Activated CD8-positive, alpha-beta memory T cell treated with anti-CD3 and anti-CD28 coated beads, Interleukin-2, amount 50 U/mL, for 48 hours (primary cell): ENCODE measurements around the gene GLIPR1L2.
"Not testable (repeated sequence)": the region's sequence is repeated elsewhere in the genome, so short reads cannot be mapped to it uniquely, and the experiment has no call there.

Source experiments
- DNase-seq: peaks from one replicate; pipeline ENCODE4 v3.0.0-alpha.2; 2020

The GLIPR1L2 gene

DNA sequence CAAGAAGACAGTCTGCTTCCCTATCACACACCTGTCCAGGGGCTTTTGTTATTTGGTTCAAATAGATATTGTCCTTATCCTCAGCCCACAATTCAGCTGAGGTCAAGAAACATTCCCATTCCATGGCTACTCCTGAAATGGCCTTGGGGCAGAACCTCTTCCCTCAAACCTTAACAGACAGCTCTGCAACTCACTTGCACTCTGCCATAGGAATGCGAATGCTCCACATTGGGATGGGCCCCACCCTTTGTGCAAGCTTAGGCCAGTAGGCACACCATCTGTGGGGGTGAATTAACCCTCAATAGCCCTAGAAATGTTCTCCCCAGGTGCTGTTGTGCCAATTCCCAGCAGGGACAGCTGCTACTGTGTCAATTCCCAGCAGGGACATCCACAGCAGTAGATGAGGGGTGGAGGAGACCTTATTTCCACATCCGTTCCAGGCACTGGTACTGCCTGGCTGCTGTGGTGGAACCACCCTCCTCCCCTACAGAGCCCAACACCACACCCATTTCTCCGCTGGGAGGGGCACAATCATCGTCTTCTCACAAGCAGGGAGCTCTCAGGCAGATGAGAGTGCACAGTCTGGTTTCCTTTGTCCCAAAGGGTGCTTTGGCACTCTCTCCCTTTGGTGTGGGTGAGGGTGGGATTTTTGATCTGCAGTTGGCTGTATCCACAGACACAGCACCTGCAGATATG, 47.3 kb downstream of the GLIPR1L2 start:
- DNase-seq, result no peak

GRCh38 chr12:75439048-75439447, 48.2 kb downstream of the GLIPR1L2 start:
- no peak for DNase-seq

DNA sequence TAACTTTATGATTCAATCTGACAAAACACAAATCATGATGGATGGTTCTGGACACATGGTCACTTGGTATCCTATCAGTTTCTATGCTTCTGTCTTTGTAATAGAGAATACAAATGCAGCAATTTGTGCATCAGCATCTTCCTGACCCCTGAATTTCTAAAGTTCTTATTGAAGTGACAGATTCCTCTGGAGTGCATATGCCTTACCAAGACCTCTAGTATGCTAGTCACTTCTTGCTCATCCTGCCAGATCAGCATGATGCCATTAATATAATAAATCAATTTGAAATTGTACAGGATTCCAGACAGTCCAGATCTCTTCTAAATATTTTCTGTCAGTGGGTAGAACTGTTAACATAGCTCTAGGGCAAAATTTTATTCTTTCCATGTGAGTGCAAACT, 49.0 kb downstream of the GLIPR1L2 start:
- DNase-seq, result no peak

- DNase-seq, result not testable (repeated sequence)
These were observed 51.0 kb downstream of the GLIPR1L2 start for GRCh38 chr12:75441687-75442449.

- not testable (repeated sequence) for DNase-seq
These were observed 51.6 kb downstream of the GLIPR1L2 start for GRCh38 chr12:75442454-75442853.

GRCh38 chr12:75443709-75444108, 52.8 kb downstream of the GLIPR1L2 start:
- no peak for DNase-seq

DNA sequence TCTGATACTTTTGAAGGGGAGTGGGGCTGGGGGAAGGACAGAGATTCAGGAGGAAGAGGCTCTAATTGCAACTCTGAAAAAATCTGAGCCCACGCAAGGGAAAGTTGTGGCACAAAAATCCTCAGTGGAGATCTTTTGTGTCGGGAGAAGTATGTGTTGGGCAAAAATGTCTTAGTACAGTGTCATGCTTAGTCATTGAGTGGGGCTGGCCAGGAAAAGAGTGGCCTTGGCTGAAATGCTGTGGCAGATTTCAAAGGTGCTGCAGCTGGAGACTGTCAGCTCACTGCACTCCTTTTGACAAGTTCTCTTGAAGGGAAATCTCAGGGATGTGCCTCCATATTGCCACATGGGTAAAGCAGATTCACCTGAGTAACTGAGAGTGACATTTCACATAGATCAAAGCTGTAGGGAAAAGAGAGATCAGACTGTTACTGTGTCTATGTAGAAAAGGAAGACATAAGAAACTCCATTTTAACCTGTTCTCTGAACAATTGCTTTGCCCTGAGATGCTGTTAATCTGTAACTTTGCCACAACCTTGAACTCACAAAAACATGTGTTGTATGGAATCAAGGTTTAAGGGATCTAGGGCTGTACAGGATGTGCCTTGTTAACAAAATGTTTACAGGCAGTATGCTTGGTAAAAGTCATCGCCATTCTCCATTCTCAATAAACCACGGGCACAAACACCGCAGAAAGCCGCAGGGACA, 53.7 kb downstream of the GLIPR1L2 start:
- DNase-seq, result no peak

DNA sequence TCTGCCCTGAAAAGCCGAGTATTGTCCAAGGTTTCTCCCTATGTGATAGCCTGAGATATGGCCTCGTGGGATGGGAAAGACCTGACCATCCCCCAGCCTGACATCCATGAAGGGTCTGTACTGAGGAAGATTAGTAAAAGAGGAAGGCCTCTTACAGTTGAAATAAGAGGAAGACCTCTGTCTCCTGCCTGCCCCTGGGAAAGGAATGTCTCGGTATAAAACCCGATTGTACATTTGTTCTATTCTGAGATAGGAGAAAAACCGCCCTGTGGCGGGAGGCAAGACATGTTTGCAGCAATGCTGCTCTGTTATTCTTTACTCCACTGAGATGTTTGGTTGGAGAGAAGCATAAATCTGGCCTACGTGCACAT, 54.2 kb downstream of the GLIPR1L2 start:
- DNase-seq, result not testable (repeated sequence)

GRCh38 chr12:75446857-75447256, 56.0 kb downstream of the GLIPR1L2 start:
- no peak for DNase-seq

DNA sequence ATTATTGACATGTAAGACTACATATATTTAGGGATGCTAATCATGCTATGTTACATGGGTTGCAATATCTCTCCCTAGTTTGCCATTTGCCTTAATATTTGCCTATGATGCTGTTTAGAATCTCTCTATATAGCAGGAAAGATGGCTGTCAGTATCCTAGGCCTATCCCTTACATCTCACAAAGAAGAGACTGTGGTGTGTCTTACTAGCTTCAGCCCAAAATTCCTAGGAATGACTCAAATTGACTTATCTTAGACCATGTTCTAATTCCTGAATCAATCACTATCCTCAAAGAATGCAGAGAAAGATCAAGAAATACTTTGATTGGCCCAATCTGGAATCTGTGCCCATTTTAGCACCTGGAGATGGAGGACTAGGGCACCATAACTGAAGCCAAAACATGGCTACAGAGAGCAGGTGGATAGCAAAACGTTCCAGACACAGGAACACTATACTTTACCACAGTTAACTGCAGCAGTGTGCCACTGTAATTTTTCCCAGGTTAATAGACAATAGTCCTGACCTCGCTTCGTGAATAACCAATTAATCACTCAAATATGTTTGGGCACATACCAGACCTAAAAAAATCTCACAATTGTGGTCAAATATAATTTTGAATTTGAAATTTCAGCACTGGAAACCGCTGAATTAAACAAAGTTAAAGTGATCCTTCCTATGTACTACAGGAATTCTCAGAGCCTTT, 57.0 kb downstream of the GLIPR1L2 start:
- DNase-seq, result no peak

DNA sequence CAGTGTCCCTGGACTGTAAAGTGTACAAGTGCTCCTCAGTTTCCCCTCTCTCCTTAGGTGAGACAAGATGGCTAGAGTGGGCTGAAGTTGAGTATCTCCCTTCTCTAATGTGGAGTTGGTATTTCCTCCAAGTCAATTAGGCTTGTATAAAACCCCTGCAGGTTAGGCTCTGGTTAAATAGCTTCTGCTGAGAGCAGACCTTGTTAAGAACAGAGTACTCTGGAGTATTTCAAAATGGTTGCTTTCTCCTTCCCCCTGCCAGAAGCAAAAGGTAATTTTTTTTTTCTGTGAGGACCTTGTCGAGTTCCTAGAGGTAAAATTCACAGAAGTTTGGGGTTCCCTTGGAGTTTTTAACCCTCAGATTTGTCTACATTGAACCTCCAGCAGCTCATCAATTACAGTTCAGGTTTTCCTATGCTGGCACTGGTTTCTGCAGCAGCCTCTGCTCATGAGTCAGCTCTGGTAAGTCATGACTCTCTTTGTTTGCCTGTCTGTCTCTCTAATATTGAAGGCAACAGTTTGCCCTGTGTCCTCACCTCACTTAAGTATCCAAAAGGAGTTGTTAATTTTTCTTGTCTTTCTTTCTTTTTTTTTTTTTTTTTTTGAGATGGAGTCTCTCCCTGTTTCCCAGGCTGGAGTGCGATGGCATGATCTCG, 61.9 kb downstream of the GLIPR1L2 start:
- no peak for DNase-seq

GRCh38 chr12:75455839-75456238, 65.0 kb downstream of the GLIPR1L2 start:
- no peak for DNase-seq

GRCh38 chr12:75457191-75457590, 66.3 kb downstream of the GLIPR1L2 start:
- DNase-seq, result no peak

DNA sequence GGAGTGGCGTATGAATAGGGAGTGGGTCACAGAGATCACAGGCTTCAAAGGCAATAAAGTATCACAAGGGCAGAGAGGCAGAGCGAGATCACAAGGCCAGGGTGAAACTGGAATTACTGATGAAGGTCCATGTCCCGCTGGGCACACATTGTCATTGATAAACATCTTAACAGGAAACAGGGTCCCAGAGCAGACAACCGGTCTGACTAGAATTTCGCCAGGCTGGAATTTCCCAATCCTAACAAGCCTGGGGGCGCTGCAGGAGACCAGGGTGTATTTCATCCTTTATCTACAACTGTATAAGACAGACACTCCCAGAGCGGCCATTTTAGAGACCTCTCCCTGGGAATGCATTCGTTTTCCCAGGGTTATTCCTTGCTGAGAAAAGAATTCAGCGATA, 67.0 kb downstream of the GLIPR1L2 start:
- not testable (repeated sequence) for DNase-seq

DNA sequence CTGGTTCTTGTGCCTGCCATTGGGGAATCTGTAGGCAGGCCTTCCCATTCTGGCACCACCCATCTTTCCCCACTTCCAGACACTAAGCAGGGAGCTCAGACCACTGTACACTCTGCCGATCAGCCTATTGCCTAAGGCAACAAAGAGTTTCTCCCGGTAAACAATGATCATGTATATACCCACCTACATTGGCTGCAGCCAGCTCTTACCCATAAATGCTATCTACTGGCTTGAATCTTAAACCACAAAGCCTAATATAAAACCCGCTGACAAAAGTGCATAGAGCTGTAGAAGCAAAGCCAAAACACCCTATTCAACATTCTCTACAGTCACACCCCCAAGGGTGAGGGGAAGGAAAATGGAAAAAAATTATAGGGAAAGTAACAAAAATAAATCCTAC, 68.9 kb downstream of the GLIPR1L2 start:
- no peak for DNase-seq

GRCh38 chr12:75460204-75460603, 69.3 kb downstream of the GLIPR1L2 start:
- DNase-seq, result no peak

DNA sequence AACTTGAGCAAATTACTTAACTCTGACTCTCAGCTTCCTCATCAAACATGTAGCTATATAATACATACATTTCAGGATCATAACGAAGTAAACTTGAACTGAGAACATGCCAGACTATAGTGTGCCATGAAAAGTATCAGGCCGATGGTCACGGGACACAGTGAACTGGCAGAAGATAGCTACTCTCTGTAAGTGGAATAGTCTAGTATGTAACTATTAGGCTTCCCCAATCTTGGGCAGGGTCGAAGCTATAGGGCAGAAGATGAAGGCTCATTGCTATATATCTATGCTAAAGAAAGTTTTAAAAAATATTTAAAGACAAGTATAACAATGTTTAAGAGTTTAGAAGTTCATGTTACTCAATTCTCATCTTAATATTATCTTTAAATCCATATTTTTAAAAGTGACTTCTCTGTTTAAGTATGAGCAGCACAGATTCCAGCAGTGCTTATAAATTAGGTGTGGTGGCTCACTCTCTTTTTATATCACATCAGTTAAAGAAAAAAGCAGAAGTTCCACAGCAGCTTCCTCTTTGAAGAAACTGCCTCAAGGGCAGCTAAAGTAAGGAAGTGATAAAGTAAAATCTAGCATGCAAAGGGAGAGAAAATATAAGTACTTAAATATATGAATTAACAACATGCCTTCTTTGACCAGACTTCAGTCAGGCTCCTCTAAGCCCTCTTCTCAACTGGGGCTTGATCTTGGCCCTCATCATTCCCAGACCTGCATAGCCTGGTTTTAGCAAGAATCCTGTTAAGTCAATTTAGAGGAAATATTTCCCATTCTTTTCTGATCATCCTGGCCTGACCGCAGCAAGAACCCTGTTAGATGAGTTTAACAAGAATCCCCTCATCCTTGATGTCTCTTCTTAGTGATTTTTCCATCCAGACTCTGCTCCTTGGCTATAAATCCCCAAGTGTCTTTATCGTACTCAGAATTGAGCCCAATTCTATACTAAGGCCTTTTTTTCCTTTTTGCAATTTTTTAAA, 81.3 kb downstream of the GLIPR1L2 start:
- DNase-seq, result no peak

- no peak for DNase-seq
These were observed 83.2 kb downstream of the GLIPR1L2 start for GRCh38 chr12:75474116-75474515.

DNA sequence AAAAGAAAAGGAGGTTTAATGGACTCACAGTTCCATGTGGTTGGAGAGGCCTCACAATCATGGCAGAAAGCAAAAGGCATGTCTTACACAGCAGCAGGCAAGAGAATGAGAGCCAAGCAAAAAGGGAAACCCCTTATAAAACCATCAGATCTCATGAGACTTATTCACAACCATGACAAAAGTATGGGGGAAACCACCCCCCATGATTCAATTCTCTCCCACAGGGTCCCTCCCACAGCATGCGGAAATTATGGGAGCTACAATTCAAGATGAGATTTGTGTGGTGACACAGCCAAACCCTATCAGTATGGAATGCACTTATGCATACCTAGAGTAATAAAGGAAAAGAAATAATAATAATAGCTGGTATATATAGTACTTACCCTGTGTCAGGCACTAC, 85.2 kb downstream of the GLIPR1L2 start:
- no peak for DNase-seq

DNA sequence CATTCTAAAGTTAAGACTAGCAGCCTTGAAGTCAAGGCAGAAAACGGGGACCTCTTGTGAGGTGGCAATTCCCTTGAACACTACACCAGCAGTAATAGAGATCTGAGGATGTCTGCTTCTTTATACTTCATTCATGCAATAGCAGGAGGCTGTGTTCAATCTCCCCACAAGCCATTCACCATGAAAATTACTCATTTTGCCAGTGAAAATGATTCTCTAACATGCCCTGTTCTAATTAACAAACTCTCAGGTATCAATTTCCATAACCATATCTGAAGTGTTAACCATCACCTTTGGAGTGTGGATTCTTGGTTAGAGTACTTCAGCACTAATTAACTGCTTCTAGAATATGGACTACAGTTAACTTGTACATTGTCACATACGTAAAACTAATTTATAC, 86.2 kb downstream of the GLIPR1L2 start:
- DNase-seq, result no peak

GRCh38 chr12:75478116-75478794, 87.4 kb downstream of the GLIPR1L2 start:
- DNase-seq, result no peak
